Smooth muscle cell of the brain vasculature (primary cell): ENCODE data around the gene CCDC192.

Source experiments
- DNase-seq: peaks from one replicate; pipeline ENCODE4 v3.0.0-alpha.2; 2012; ENCODE audit warnings: low read depth, low spot score

CCDC192 gene

GRCh38 chr5:127981498-127981897 lies 278.3 kb downstream of the CCDC192 start:
- DNase-seq = no peak

- DNase-seq = no peak
Measured at GRCh38 chr5:127985811-127986325, 282.7 kb downstream of the CCDC192 start.

GRCh38 chr5:127987354-127988145 lies 284.4 kb downstream of the CCDC192 start:
- no peak for DNase-seq

- DNase-seq = peak; percentile 87
Measured at GRCh38 chr5:127988146-127988760, 285.1 kb downstream of the CCDC192 start.
